ENCODE results near the gene WDR37. TPM values are rescaled to one million over a fixed set of nuclear protein-coding genes. Genes with fewer than 3 reads are reported as not detected.

Gene WDR37
- total RNA-seq, 1 experiment from 2014 or later = 9.6 TPM

DNA sequence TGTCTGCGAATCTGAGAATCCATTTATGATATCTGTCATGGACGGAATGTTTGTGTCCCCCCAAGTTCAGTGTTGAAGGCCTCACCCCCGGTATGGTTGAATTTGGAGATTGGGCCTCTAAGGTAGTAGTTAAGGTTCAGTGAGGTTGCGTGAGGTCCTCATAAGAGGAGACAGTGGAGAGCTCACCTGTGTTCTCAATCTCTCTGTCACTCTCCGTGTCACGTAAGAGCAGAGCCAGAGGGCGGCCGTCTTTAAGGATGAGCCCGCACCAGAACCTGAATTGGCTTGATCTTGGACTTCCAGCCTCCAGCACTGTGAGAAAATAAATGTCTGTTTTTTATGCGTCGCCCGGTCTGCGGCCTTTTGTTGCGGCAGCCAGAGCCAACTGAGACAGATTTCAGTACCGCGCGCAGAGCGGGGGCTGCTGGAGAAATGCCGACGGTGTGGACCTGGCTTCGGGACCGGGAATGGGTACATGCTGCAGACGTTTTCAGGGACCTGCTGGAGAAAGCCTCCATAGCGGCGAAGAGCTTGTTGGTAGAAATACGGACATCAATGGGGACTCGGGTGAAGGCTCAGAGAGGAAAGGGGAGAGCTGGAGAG lies 40.2 kb downstream of the WDR37 start:
- CTCF ChIA-PET = no interaction called here
- intact Hi-C loops (cut with micrococcal nuclease; ENCODE audit: unreplicated experiment) (no loop called here), in situ Hi-C loops (cut with HindIII; ENCODE audit: low pct_unique_long_range_greater_than_20kb, low sequenced_read_pairs) (no loop called here)
- DNase-seq (ENCODE audit: low read depth, low spot score) = no peak
- H3K9me3 ChIP-seq (ENCODE audit: control insufficient read depth, insufficient read depth, low read depth, low read length) = no peaks in the 10 kb centered on the region
- no peak for ATAC-seq
- TF ChIP-seq TCF7L2 (IDR thresholded peaks at IDR 0.05; ENCODE audit: low read depth, low read length) (no peak), POLR2AphosphoS5 (IDR thresholded peaks at IDR 0.05; ENCODE audit: low read depth, low read length) (no peak), SIN3A (IDR thresholded peaks at IDR 0.05; ENCODE audit: borderline replicate concordance, insufficient read depth, low read depth, low read length) (no peak)
- TF ChIP-seq, protein P1, sequence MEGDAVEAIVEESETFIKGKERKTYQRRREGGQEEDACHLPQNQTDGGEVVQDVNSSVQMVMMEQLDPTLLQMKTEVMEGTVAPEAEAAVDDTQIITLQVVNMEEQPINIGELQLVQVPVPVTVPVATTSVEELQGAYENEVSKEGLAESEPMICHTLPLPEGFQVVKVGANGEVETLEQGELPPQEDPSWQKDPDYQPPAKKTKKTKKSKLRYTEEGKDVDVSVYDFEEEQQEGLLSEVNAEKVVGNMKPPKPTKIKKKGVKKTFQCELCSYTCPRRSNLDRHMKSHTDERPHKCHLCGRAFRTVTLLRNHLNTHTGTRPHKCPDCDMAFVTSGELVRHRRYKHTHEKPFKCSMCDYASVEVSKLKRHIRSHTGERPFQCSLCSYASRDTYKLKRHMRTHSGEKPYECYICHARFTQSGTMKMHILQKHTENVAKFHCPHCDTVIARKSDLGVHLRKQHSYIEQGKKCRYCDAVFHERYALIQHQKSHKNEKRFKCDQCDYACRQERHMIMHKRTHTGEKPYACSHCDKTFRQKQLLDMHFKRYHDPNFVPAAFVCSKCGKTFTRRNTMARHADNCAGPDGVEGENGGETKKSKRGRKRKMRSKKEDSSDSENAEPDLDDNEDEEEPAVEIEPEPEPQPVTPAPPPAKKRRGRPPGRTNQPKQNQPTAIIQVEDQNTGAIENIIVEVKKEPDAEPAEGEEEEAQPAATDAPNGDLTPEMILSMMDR (IDR thresholded peaks at IDR 0.05) = no peak
- TF ChIP-seq, protein P2, sequence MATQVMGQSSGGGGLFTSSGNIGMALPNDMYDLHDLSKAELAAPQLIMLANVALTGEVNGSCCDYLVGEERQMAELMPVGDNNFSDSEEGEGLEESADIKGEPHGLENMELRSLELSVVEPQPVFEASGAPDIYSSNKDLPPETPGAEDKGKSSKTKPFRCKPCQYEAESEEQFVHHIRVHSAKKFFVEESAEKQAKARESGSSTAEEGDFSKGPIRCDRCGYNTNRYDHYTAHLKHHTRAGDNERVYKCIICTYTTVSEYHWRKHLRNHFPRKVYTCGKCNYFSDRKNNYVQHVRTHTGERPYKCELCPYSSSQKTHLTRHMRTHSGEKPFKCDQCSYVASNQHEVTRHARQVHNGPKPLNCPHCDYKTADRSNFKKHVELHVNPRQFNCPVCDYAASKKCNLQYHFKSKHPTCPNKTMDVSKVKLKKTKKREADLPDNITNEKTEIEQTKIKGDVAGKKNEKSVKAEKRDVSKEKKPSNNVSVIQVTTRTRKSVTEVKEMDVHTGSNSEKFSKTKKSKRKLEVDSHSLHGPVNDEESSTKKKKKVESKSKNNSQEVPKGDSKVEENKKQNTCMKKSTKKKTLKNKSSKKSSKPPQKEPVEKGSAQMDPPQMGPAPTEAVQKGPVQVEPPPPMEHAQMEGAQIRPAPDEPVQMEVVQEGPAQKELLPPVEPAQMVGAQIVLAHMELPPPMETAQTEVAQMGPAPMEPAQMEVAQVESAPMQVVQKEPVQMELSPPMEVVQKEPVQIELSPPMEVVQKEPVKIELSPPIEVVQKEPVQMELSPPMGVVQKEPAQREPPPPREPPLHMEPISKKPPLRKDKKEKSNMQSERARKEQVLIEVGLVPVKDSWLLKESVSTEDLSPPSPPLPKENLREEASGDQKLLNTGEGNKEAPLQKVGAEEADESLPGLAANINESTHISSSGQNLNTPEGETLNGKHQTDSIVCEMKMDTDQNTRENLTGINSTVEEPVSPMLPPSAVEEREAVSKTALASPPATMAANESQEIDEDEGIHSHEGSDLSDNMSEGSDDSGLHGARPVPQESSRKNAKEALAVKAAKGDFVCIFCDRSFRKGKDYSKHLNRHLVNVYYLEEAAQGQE (IDR thresholded peaks at IDR 0.05; ENCODE audit: insufficient read depth in 1 of 2, low read depth in 2 of 2, low read length in 1 of 2) = no peak
- H3K27ac ChIP-seq (ENCODE audit: low read length) = no peak overlapping the region
- no peaks in the 10 kb centered on the region for H3K4me1 ChIP-seq (ENCODE audit: control insufficient read depth, insufficient read depth, low read length)
- H3K4me3 ChIP-seq (ENCODE audit: low read depth in 2 of 2, low read length in 2 of 2) = no peak overlapping the region
- POLR2A ChIA-PET = no interaction called here
- BruUV-seq (replicated peaks) = no TSS peak
- no peaks in the 10 kb centered on the region for H3K36me3 ChIP-seq (ENCODE audit: control insufficient read depth, insufficient read depth, low read length)
- no peaks in the 10 kb centered on the region for H3K27me3 ChIP-seq (ENCODE audit: control insufficient read depth, insufficient read depth, low read length)

DNA sequence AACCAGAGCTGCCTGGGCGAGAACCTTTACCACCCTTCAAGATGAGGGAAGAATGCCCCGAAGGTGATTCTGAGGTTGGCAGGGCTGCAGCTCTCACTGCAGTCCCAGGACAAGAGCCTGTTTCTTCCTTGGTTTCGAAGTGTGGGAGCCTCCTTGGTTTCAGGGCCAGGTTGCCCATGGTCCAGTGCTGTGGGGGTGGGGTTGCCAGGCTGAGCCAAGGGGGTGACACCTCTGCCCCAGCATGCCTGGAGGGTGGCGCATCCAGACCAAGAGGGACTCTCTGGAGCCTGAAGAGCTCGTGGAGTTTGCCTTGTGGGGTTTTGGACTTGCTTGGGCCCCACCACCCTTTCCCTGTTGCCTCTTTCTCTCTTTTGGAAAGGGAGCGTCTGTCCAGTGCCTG lies 41.3 kb downstream of the WDR37 start:
- in situ Hi-C loops (cut with HindIII; ENCODE audit: low pct_unique_long_range_greater_than_20kb, low sequenced_read_pairs) = no loop called here
- H3K27me3 ChIP-seq (ENCODE audit: control insufficient read depth, insufficient read depth, low read length) = no peaks in the 10 kb centered on the region
- ChIA-PET CTCF (no interaction called here), POLR2A (no interaction called here)
- H3K9me3 ChIP-seq (ENCODE audit: control insufficient read depth, insufficient read depth, low read depth, low read length) = no peaks in the 10 kb centered on the region
- intact Hi-C loops (cut with micrococcal nuclease; ENCODE audit: unreplicated experiment) = no loop called here
- TF ChIP-seq TCF7L2 (IDR thresholded peaks at IDR 0.05; ENCODE audit: low read depth, low read length) = no peak
- TF ChIP-seq POLR2AphosphoS5 (IDR thresholded peaks at IDR 0.05; ENCODE audit: low read depth, low read length) = no peak
- TF ChIP-seq SIN3A (IDR thresholded peaks at IDR 0.05; ENCODE audit: borderline replicate concordance, insufficient read depth, low read depth, low read length) = no peak
- TF ChIP-seq, protein P2 (IDR thresholded peaks at IDR 0.05; ENCODE audit: insufficient read depth in 1 of 2, low read depth in 2 of 2, low read length in 1 of 2) = no peak
- TF ChIP-seq, protein P1 (IDR thresholded peaks at IDR 0.05) = no peak
- no peaks in the 10 kb centered on the region for H3K36me3 ChIP-seq (ENCODE audit: control insufficient read depth, insufficient read depth, low read length)
- DNase-seq (ENCODE audit: low read depth, low spot score) (no peak), ATAC-seq (no peak)
- no peak overlapping the region for H3K27ac ChIP-seq (ENCODE audit: low read length)
- no peak overlapping the region for H3K4me3 ChIP-seq (ENCODE audit: low read depth in 2 of 2, low read length in 2 of 2)
- H3K4me1 ChIP-seq (ENCODE audit: control insufficient read depth, insufficient read depth, low read length) = no peaks in the 10 kb centered on the region
- no TSS peak for BruUV-seq (replicated peaks)
